ENCODE data around the gene SWI5.
"Not testable (repeated sequence)": the region's sequence is repeated elsewhere in the genome, so short reads cannot be mapped to it uniquely, and the experiment has no call there.

The SWI5 gene

DNA sequence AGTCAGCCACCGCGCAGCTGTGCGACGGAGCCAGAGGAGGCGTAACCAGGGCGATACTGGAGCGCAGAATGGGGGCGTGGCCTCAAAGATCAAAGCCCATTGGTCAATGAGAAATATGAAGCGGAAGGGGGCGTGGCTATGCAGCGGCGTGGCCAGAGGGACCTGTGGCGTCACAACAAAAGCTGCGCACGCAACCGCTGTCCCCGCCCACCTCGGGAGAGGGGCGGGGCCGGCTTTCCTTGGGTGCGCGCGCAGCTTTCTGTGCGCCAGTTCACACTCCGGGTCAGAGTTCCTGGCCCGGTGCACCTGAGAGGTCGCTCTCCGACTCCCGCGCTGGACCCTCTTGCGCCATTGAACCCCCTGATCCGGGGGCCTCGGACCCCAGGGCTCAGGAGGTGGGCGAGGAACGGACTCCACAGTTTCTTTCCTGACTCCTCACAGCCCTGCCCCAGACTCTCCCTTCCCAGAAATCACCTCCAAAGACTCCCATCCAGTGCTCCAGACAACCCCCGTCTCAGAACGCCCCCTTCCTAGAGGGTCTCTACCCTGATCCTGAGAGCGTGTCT is at the start of gene SWI5:
SWI5 (plus strand) TSS at position 269 of the 566 bp plus-strand sequence.
- DNase-seq, result peak; percentile 91

DNA sequence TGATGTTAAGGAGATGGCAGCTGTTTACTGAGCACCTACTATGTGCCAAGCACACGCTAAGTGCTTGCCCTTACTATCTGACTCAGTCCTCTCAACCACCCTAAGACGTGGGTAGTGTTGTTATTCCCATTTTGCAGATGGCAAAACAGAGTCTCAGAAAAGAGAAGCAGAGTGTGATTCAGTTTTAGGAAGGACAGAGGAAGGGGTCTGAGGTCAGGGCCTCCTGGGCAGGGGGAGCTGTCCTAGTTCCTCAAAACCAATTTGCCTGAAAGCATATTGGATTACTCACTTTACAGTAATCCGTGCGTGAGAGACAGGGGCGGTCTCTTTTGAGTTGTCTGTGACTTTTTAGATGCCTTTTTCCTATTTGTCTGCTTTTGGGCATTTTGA is 49.7 kb upstream of the SWI5 start:
- DNase-seq, result no peak

DNA sequence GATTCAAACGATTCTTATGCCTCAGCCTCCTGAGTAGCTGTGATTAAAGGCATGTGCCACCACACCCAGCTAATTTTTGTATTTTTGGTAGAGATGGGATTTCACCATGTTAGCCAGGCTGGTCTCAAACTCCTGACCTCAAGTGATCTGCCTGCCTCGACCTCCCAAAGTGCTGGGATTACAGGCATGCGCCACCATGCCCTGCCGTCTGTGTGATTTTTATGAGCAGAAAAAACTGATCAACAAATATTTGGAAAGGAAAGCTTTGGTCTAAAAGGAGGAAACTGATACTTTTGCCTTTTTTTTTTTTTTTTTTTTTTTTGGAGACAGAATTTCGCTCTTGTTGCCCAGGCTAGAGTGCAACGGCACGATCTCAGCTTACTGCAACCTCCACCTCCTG is 45.2 kb upstream of the SWI5 start:
- not testable (repeated sequence) for DNase-seq

DNA sequence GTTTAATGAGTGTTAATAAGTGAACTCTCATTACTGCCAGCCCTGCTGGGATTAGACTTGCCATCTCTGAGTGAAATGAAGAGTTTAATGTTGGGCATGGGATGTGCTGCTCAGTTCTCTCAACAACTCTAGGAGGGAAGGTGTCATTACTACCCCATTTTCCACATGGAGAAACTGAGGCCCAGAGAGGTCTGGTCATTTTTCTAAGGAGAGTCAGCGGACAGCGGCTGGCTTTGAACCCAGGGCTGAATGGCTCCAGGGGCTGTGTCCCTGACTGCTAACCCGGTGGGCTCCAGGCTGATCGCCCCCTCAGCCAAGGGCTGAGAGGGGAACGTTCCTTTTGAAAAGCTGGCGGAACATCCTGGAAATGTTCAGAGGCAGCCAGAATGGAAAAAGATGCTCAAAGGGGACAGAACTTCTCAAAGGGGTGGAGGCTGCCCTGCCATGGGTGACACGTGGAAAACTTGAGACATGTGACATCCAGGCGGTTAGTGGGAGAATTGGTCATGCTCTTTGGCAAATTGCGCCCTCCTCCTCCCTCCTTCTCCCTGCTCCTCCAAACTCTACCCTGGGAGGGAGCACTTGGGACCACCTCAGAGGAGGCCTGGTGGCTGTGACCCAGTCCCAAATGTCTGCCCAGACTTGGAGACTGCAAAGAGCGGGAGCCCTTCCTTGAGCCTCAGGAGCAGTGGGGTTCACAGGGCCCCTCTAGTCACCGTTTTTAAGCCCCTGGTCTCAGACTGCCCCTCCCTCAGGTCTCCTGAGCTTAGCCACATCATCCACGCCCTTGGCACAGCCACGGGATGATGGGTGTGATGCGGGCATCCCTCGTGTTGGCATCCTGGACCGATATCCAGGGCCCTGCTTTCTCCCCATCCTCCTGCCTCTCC is 44.2 kb upstream of the SWI5 start:
- no peak for DNase-seq

DNA sequence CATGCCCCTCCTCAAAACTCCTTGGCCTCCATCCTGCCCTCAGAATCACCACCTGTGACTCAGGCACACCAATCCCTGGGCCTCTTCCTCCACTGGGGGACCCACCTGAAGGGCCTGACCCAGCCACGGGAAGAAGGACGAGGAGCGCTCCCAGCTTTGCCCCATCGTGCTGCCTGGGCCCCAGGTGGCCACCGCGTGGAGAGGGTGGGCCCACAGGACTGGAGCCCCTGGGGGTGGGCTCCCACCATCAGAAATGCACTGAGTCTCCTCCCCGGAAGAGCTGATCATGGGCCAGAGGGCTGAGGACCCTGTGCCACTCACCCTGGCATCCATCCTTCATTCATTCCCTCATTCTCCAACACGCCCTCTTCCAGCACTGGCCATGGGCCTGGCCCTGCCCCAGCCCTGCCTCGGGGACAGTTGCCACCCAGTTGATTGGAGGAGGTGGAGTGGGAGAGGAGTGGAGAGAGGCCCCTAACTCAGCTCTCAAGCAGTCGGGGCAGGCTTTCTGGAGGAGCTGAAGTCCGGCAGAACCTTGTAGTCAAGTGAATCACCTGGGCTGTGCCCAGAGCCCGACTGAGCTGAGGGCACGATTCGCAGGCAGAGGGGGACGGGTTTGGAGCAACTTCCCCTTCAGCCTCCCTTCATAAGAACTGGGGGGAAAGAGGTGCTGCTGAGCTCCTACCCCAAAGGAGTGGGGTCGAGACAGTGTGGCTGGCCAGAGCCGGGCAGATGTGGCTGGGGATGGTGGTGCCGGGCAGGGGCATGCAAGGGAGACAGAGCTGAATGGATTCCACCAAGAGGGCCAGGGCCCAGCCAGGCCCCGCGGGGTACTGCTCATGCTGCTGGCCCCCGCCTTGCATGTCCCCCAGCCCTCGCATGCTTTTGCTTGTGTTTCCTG is 43.3 kb upstream of the SWI5 start:
- no peak for DNase-seq

DNA sequence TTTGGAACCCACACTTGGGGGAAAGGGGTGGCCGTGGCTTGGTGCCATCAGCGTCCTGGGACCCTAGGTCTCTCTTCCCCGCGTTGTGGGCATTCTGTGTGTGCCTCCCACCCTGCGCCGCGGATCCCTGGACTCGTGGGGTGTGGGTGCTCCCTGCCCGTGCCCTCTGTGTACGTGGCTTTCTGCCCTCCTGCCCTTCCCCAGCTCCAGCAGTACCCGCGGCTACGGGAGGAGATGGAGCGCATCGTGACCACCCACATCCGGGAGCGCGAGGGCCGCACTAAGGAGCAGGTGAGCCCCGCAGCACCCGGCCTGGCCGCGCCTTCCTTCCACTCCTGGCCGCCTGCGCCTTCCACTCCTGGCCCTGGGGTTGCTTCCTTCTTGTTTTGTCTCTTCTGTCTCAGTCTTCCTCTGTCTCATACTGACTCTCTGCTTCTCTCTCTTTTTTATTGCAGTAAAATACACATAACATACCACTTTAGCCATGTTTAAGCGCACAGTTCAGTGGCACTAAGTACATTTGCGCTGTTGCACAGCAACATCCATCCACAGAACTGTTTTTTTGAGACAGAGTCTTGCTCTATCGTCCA is 42.2 kb upstream of the SWI5 start:
- DNase-seq, result no peak

DNA sequence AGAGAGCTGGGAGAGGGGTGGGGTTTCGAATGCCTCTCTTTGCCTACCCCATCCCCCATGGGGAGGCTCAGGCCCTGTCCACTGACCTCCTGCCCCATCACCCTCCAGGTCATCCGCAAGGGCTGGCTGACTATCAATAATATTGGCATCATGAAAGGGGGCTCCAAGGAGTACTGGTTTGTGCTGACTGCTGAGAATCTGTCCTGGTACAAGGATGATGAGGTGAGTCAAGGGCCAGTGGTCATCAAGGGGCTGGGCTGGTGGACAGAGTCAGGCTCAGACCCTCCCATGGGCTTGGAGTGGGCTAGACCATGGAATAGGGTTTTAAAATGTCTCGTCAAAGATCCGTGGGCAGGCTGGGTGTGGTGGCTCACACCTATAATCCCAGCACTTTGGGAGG is 34.0 kb upstream of the SWI5 start:
- no peak for DNase-seq

DNA sequence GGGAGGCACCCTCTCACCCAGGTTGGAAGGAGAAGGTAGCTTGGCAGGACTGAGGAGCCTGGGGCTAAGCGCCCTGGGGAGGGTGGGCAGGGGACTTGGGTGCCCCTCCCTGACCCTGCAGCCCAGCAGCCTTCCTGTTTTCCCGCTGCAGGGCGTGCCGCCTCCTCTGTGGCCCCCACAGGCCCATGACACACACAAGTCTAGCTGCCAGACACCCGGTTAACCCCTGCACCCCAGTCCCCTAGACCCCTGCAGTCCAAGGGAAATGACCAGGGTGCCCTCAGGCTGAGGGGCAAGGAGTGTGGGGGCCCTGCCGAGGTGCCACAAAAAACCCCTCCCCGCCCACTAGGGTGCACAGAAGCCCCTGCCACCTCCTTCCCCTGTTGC is 33.3 kb upstream of the SWI5 start:
- DNase-seq, result no peak

DNA sequence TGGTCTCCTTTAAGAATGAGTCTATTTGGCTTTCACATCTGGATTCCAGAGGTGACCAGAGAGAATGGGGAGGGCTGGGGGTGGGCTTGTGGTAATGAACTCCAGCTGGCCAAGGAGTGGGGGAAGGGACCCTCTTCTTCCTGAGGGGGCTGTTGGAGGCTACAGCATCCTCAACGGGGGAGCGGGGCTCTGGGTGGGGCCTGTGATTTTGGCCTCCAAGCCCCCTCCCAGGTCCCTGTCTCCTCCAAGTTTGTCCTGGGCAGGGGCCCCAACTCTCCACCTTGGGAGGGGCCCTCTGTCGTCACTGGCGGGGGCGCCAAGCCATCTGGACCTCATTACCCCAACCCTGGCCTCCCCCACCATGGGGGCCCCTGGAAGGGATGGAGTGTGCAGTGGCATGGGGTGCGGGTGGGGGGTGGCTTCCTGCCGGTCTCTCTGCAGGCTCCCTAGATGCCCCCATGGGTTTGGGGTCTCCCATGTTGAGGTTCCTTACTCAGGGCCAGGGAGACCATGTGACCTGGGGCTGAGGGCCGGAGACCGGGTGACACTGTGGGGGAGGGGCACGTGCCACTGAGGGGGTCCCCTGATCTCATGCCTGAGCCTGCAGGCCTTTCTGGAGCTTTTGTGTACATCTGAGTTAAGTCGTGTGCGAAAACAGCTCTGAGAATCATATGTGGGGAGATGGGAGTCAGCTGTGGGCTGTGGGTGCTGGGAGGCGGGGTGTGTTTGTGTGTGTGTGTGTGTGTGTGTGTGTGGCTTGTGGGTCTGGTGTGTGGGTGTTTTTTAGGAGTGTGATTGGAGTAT is 32.7 kb upstream of the SWI5 start:
- no peak for DNase-seq

DNA sequence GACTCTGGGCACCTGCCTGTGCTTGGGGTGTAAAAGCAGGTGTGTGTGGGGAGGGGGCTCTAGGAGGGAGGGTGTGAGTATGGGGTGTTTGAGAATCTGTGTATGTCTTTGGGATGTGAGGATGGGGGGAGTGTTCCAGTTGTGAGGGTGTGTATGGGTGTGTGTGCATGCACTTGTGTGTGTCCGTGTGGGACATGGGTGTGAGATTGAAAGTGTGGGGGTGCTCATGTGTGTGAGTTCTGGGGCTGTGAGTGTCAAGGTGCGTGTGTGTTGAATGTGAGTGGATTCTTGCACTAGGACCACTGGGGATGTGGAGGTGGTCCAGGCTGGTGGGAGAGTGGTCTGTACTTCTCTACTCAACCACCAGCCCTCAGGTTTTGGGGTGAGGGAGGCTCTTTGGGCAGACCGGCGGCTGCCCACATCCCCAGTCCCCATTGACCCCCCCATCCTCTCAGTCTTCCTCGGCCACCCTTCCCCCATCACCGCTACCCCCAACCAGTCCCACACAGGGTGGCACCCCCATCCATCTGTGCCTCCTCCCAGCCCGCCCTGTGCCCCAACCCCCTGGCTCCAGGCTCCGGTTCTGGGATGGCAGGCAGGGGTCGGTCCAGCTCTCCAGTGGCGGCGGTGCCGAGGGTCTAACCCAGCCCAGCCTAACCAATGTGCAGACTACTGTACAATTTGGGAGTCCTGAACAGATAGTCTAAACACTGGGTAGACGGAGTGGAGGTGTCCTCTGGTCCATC is 31.8 kb upstream of the SWI5 start:
- no peak for DNase-seq

DNA sequence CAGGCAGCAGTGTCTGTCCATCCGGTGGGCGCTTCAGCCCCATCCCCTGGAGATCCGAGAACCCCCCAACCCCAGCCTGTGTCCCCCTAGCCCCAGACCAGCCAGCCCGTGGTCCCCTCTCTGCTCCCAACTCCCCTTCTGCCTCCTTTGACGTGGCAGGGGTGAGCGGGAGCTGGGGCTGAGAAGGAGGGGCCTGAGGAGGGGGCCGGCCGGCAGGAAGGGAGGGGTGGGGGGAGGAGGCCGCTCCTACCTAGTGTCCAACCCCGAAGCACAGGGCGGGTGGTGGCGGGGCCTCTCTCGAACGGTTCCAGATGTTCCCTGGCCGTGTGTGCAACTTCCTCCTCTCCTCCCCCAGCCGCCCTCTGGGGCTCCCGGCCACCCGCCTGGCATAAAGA is 31.2 kb upstream of the SWI5 start:
- no peak for DNase-seq

DNA sequence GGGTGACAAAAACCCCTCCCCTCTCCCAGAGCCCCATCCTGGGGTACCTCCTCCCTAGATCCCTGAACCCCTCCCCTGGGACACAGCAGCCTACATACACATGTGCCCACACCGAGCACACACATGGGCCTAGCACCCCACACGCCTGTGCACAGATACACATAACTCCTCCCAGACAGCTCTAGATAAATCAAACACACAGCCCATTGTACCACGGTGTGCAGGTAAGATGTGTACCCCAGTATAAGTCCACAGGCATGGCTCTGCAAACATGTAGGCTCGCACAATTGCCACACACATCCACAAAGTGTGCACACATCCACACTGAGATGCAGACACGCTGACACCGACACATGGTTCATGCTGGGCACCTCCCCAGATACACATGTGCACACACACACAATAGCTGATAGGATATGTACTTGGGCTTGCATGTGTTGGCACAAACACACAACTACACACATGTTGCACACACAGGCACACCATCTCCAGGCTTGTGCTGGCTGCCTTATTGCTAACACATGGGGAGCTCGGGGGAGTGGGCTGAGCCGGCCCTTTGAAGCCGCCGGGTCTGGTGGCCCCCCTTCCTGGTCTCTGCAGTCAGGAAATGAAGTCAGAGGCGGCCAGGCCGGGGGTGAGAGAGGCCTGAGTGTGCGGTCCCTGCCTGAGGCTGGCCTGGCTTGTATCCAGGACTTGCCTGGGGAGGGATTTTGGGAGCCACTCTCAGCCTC is 30.5 kb upstream of the SWI5 start:
- no peak for DNase-seq

DNA sequence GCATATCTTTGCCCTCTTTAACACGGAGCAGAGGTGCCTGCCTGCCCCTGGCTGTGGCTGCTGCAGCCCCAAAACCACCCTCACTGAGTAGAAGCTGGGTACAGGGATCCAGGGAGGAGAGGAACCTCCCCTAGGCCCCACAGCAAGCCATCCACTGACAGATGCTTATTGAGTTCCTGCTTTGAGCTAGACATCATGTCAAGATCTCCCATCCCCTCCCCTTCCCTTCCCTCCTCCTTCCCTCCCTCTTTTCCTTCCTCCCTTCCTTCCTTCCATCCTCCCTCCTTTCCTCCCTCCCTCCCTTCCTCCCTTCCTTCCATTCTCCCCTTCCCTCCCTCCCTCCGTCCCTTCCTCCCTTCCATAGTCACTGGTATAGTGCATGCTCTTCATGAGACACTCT is 29.6 kb upstream of the SWI5 start:
- DNase-seq, result no peak

DNA sequence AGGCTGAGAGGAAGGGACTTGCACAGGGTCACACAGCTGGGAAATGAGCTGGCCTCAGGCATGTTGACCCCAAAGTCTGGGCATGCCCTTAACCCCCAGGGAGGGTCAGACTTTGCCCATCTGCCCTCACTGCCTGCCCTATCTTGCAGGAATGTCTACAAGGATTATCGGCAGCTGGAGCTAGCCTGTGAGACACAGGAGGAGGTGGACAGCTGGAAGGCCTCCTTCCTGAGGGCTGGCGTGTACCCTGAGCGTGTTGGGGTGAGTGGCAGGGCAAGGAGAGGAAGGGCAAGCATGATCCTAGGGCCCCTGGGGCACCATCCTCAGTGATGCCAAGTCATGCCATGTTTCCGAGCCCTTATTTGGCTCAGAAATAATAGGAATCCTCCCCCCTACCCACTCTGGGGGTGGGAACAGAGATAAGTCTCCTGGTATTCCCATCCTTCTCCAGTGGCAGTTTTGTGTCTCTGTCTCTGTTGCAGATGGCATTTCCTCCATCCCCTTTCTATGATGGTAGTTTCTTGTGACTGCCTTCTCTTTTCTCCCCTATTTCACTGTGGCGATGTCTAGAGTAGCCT is 28.8 kb upstream of the SWI5 start:
- no peak for DNase-seq

DNA sequence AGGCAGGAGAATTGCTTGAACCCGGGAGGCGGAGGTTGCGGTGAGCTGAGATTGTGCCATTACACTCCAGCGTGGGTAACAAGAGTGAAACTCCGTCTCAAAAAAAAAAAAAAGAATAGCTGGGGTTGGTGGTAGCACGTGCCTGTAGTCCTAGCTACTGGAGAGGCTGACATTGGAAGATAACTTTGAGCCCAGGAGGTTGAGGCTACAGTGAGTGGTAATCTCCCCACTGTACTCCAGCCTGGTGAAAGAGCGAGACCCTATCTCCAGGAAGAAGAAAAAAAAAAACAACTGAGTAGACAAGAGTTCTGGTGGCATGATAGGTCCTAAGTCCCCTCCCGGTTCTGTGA is 26.5 kb upstream of the SWI5 start:
- DNase-seq, result no peak

DNA sequence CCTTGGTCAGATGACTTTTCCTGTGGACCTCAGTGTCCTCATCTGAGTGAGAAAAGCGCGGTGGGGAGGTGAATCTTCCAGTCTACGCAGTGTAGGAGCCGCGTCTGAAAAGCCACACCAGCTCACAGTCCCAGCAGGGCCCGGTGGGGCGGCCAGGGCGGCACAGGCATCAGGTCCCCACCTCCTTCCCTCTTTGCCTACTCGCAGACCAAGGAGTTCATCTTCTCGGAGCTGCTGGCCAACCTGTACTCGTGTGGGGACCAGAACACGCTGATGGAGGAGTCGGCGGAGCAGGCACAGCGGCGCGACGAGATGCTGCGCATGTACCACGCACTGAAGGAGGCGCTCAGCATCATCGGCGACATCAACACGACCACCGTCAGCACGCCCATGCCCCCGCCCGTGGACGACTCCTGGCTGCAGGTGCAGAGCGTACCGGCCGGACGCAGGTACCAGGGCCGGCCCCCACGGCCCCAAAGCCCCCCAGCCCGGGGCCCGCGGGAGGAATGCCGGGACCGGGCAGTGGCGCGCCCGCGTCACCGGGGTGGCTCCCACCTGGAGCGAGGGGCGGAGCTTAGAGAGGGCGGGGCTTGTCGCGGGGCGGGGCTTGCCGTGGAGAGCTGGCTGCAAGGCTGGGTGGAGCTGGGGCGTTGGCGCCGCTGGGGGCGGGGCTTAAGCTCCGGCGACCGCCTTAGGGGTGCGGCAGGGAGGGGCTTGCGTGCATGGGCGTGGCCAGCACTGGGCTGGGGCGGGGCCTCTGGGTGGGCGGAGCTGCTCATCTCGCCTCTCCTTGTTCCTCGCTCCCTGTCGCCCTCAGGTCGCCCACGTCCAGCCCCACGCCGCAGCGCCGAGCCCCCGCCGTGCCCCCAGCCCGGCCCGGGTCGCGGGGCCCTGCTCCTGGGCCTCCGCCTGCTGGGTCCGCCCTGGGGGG is 25.9 kb upstream of the SWI5 start:
- no peak for DNase-seq

DNA sequence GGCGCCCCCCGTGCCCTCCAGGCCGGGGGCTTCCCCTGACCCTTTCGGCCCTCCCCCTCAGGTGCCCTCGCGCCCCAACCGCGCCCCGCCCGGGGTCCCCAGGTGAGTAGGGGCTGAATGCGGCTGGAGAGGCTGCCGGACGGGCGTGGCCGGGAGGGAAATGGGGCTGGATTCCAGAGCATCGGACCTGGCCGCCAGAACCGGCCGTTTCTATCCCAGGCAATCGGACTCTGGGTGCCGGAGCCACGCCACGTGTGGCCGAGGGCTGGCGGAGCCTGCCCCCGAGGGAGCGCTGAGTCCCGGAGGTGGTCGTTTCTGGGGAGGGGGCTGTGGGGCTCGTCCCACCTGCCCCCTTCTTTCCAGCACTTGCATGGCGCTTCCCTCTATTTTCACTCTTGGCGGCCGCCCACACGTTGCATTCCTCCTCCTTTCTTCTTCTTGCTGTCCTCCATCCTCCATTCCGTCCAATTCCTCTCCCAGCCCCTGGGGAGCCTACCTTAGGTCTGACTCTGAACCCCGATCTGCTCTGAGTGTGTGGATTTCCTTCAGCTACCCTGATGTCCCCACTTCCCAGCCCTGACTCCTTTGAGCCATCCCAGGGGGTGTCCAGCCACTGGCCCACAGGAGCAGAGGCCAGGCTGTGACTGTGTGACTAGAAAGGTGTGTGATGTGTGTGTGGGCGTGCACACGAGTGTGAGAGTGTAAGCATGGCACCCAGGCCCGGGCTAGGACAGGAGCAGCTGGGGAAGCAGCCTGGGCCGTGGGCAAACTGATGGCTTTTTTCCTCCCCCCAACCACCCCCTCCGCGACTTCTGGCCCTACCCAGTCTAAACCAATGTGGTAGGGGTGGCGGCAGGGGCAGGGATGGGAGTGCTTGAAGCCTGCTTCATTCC is 25.0 kb upstream of the SWI5 start:
- DNase-seq, result no peak

DNA sequence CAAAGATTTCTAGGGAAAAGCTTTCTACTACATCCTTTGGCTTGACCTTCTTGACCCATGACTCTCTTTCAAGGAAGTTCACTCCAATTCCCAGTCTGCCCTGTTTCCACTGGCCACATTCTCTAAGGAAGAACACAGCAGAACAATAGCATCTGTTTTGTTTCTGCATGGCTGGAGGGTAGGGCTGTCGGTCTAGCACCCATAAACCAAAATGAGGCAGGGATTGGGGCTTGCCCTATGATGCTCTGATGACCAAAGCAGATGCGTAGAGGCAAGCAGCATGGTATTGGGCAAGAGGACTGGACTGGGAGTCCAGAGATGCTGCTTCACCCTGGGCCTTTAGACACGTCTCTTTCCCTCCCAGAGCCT is 24.4 kb upstream of the SWI5 start:
- DNase-seq, result no peak
